Measurements from ENCODE around the gene SLC39A1. TPM values are rescaled to one million over a fixed set of nuclear protein-coding genes. Genes with fewer than 3 reads are reported as not detected.
"Not testable (repeated sequence)": the region's sequence is repeated elsewhere in the genome, so short reads cannot be mapped to it uniquely, and the experiment has no call there.

Gene SLC39A1
- polyA plus RNA-seq, 1 donor from 2014 or later: 35.2 TPM

DNA sequence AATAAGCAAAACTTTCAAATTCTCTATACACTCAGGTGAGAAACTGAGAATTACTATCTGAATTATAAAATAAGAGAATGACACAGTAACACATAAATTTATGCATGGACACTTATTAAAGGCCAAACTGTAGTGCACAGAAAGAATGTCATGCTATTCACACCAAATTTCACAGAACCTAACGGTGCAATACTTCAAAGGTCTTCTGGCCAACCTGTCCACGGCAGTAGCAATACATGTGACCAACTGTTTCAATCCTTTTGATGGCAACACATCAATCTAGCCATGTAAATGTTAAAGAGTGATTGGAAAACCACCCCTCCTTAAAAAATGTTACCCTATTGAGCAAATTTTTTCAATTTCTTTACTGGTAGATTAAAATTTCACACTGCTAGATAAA, 51.0 kb downstream of the SLC39A1 start:
- Histone ChIP-seq H3K4me3 (ENCODE audit: low read length) (no peak overlapping the region), H3K79me2 (replicated peaks; ENCODE audit: insufficient read depth, low read length) (peaks cover 80% of the 10 kb centered on the region), H3K9me2 (ENCODE audit: insufficient read depth, low read length) (no peaks in the 10 kb centered on the region), H3F3A (ENCODE audit: insufficient read depth, low read length, poor library complexity, severe bottlenecking) (no peaks in the 10 kb centered on the region), H3K9me3 (ENCODE audit: low read length) (no peaks in the 10 kb centered on the region), H3K36me3 (ENCODE audit: insufficient read depth, low read length) (no peaks in the 10 kb centered on the region), H2AFZ (ENCODE audit: low read depth, low read length) (no peak overlapping the region), H4K20me1 (ENCODE audit: insufficient read depth) (no peaks in the 10 kb centered on the region), H3K27ac (ENCODE audit: low read length) (no peak overlapping the region), H3K27me3 (ENCODE audit: insufficient read depth, low read depth, low read length) (no peaks in the 10 kb centered on the region), H3K9ac (ENCODE audit: low read length) (no peak overlapping the region), H3K4me2 (ENCODE audit: low read length) (no peak overlapping the region)
- TF ChIP-seq MXI1 (conservative IDR thresholded peaks at IDR 0.05; ENCODE audit: poor library complexity, severe bottlenecking) (no peak), CTCF (IDR thresholded peaks at IDR 0.05; ENCODE audit: poor library complexity, severe bottlenecking) (no peak), POLR2AphosphoS5 (IDR thresholded peaks at IDR 0.05) (no peak), RAD21 (conservative IDR thresholded peaks at IDR 0.05) (no peak), EZH2 (IDR thresholded peaks at IDR 0.05; ENCODE audit: borderline replicate concordance, insufficient read depth, low read length, poor library complexity, severe bottlenecking) (no peak), SMC3 (conservative IDR thresholded peaks at IDR 0.05; ENCODE audit: poor library complexity) (no peak), EP300 (conservative IDR thresholded peaks at IDR 0.05; ENCODE audit: poor library complexity, severe bottlenecking) (no peak), REST (IDR thresholded peaks at IDR 0.05; ENCODE audit: borderline replicate concordance) (no peak), TAF1 (IDR thresholded peaks at IDR 0.05; ENCODE audit: low read depth) (no peak)

GRCh38 chr1:153910560-153910959, 52.8 kb downstream of the SLC39A1 start:
- not testable (repeated sequence) for H3K27ac ChIP-seq (ENCODE audit: low read length); H4K20me1 ChIP-seq (ENCODE audit: insufficient read depth); H3K9me3 ChIP-seq (ENCODE audit: low read length); H3K27me3 ChIP-seq (ENCODE audit: insufficient read depth, low read depth, low read length); H2AFZ ChIP-seq (ENCODE audit: low read depth, low read length); H3K36me3 ChIP-seq (ENCODE audit: insufficient read depth, low read length); H3K9ac ChIP-seq (ENCODE audit: low read length); H3F3A ChIP-seq (ENCODE audit: insufficient read depth, low read length, poor library complexity, severe bottlenecking); H3K4me2 ChIP-seq (ENCODE audit: low read length); H3K4me3 ChIP-seq (ENCODE audit: low read length); H3K9me2 ChIP-seq (ENCODE audit: insufficient read depth, low read length)
- peaks cover 81% of the 10 kb centered on the region for H3K79me2 ChIP-seq (replicated peaks; ENCODE audit: insufficient read depth, low read length)

Small RNAs within 50 kb of the gene (small RNA-seq; reads per million reads assigned to genes)
- gene MIR6737: 0 to 0.82 (median 0) reads per million in 3 experiments

Other genes starting within 250 kb of the SLC39A1 start
- gene INTS3, start 235.5 kb downstream of the SLC39A1 start, polyA plus RNA-seq: 29.9 and 31.0 TPM in 2 replicates
- 30.6 and 38.2 TPM in 2 replicates for gene SLC27A3, start 188.1 kb downstream of the SLC39A1 start, polyA plus RNA-seq
- gene GATAD2B, start 40.6 kb downstream of the SLC39A1 start, polyA plus RNA-seq: 12.0 and 12.8 TPM in 2 replicates
- gene DENND4B, start 16.8 kb downstream of the SLC39A1 start, polyA plus RNA-seq: 25.3 and 30.9 TPM in 2 replicates
- gene CRTC2, start 4.9 kb downstream of the SLC39A1 start, polyA plus RNA-seq: 12.1 and 14.0 TPM in 2 replicates
- 12.4 and 18.0 TPM in 2 replicates for gene CREB3L4, start 4.4 kb upstream of the SLC39A1 start, polyA plus RNA-seq
- 257 and 265 TPM in 2 replicates for gene JTB, start 14.1 kb upstream of the SLC39A1 start, polyA plus RNA-seq
- 0.53 TPM in 1 of 2 replicates, not detected in the other for gene RAB13, start 22.8 kb upstream of the SLC39A1 start, polyA plus RNA-seq
- 2,047 and 2,235 TPM in 2 replicates for gene RPS27, start 27.2 kb upstream of the SLC39A1 start, polyA plus RNA-seq
- 0.09 TPM in 1 of 2 replicates, not detected in the other for gene NUP210L, start 191.5 kb upstream of the SLC39A1 start, polyA plus RNA-seq
- 339 and 356 TPM in 2 replicates for gene TPM3, start 228.6 kb upstream of the SLC39A1 start, polyA plus RNA-seq
- not detected in 2 replicates for gene CFAP141, start 242.8 kb upstream of the SLC39A1 start, polyA plus RNA-seq

Measured in neural cell (in vitro differentiated cells).